Brain microvascular endothelial cell (primary cell): ENCODE measurements around the gene PLPP7.

Experiments
- DNase-seq: peaks from one replicate; pipeline ENCODE4 v3.0.0-alpha.2; 2020
- H3K27ac ChIP-seq: fragments of 250-450 bp; sonication (Bioruptor Pico); 2 replicates; pipeline ENCODE4 v1.5.1; 2020; ENCODE audit warnings: mild to moderate bottlenecking, moderate library complexity
- H3K27me3 ChIP-seq: fragments of 250-450 bp; sonication (Bioruptor Pico); replicated peaks from 2 replicates; pipeline ENCODE4 v1.5.1; 2020; ENCODE audit warnings: mild to moderate bottlenecking
- H3K36me3 ChIP-seq: fragments of 250-450 bp; sonication (Bioruptor Pico); replicated peaks from 2 replicates; pipeline ENCODE4 v1.5.1; 2020; ENCODE audit warnings: mild to moderate bottlenecking
- H3K4me3 ChIP-seq: 2 replicates; pipeline ENCODE4 v1.5.1; 2011; ENCODE audit warnings: low read depth, mild to moderate bottlenecking, control low read depth, low read length, moderate library complexity
- in situ Hi-C: cut with HindIII; loops from 2 replicates; pipeline ENCODE4 v1.10.0; 2017; ENCODE audit warnings: low sequenced_read_pairs, low pct_ligation_motif_present
- TF ChIP-seq, protein P1 (sequence below): IDR thresholded peaks from 2 replicates; pipeline ENCODE4 v1.5.1; 2011; ENCODE audit warnings: low read depth, mild to moderate bottlenecking, moderate library complexity, low read length, control low read depth, inconsistent platforms; ENCODE audit errors: missing control alignments

The PLPP7 gene

GRCh38 chr9:131308452-131308851, 18.9 kb downstream of the PLPP7 start:
- Histone ChIP-seq H3K27me3 (no peaks in the 10 kb centered on the region), H3K27ac (no peak overlapping the region), H3K36me3 (no peaks in the 10 kb centered on the region), H3K4me3 (no peak overlapping the region)
- TF ChIP-seq, protein P1, sequence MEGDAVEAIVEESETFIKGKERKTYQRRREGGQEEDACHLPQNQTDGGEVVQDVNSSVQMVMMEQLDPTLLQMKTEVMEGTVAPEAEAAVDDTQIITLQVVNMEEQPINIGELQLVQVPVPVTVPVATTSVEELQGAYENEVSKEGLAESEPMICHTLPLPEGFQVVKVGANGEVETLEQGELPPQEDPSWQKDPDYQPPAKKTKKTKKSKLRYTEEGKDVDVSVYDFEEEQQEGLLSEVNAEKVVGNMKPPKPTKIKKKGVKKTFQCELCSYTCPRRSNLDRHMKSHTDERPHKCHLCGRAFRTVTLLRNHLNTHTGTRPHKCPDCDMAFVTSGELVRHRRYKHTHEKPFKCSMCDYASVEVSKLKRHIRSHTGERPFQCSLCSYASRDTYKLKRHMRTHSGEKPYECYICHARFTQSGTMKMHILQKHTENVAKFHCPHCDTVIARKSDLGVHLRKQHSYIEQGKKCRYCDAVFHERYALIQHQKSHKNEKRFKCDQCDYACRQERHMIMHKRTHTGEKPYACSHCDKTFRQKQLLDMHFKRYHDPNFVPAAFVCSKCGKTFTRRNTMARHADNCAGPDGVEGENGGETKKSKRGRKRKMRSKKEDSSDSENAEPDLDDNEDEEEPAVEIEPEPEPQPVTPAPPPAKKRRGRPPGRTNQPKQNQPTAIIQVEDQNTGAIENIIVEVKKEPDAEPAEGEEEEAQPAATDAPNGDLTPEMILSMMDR: no peak
- no peak for DNase-seq
- in situ Hi-C loops: no loop called here

GRCh38 chr9:131308906-131309529, 19.5 kb downstream of the PLPP7 start:
- DNase-seq: no peak
- no peaks in the 10 kb centered on the region for H3K36me3 ChIP-seq
- H3K27me3 ChIP-seq: no peaks in the 10 kb centered on the region
- no peak overlapping the region for H3K27ac ChIP-seq
- in situ Hi-C loops: no loop called here
- TF ChIP-seq, protein P1: no peak
- H3K4me3 ChIP-seq: no peak overlapping the region

DNA sequence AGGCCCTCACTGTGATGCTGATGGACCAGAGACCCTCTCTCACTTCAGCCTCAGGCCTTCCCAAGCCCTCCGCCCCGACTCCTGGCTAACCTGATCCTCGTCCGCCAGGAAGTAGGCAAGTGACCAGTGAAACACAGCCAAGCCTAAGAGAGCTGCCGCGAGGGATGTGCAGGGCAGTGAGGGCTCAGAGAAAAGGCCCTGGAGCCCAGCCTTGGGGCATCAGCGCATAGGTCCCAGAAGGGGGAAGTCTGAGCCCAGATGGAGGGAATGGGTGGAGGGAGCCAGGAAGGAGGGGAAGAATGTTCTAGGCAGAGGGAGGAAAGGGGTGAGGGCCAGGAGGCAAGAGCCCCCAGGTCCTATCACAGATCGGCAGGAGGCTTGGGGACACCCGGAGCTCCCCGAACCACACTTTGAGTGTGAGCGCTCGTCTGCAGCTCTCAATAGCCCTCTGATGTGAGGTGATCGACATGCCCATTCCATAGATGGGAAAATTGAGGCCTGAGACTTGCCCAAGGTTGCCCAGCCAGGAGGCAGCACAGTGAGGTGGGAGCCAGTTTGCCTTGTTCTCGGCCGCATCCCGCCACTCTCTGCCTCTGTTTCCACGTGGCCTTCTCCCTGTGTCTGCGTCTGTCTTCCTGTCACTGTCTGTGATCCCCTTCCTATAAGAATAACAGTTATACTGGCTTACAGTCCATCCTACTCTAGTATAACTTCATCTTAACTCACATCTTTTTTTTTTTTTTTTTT, 20.2 kb downstream of the PLPP7 start:
- Histone ChIP-seq H3K27me3 (no peaks in the 10 kb centered on the region), H3K27ac (no peak overlapping the region), H3K36me3 (no peaks in the 10 kb centered on the region), H3K4me3 (no peak overlapping the region)
- no peak for DNase-seq
- in situ Hi-C loops: no loop called here
- TF ChIP-seq, protein P1: no peak

DNA sequence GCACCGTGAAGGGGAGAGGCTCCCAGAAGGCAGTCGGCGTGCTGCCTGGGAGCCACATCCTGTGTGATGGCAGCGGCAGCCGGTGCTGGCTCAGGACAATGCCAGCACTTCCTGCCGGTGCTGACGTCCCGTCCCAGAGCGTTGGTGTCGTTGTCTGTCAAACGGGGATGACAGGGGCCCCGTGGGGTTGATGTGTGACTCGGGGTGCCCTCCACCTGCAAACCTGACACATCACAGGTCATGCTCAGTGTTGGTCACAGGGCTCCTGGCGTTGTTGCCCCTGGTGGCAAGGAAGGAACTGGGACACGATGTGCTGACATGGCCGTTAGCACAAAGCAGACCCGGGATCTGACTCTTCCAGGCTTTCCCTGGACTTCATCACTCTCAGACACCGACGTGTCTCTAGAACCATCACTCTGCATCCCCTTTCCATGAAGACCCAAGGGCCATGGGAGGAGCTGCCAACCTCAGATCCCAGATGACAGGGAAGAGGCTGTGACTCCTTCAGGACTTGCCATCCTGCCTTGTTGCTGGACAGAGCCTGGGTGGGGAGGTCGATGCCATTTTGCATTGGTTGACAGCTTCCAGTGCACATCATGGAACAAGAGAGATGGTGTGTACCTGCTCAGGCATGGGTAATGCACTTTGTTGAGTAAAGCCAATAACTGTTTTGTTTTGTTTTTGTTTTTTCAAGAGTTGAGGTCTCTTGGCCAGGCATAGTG, 21.5 kb downstream of the PLPP7 start:
- H3K27ac ChIP-seq: no peak overlapping the region
- no peak for DNase-seq
- H3K27me3 ChIP-seq: no peaks in the 10 kb centered on the region
- TF ChIP-seq, protein P1: no peak
- H3K4me3 ChIP-seq: no peak overlapping the region
- in situ Hi-C loops: no loop called here
- no peaks in the 10 kb centered on the region for H3K36me3 ChIP-seq

- Histone ChIP-seq H3K4me3 (no peak overlapping the region), H3K36me3 (no peaks in the 10 kb centered on the region), H3K27ac (no peak overlapping the region), H3K27me3 (no peaks in the 10 kb centered on the region)
- TF ChIP-seq, protein P1: no peak
- DNase-seq: no peak
- in situ Hi-C loops: no loop called here
Measured at GRCh38 chr9:131312246-131312645, 22.7 kb downstream of the PLPP7 start.
